Germinal center (tissue), 1 donor: ENCODE measurements around the gene BMPR1A.
"Not testable (repeated sequence)": the region's sequence is repeated elsewhere in the genome, so short reads cannot be mapped to it uniquely, and the experiment has no call there.

Experiments
- DNase-seq: peaks from one replicate; pipeline ENCODE4 v3.0.0; 2012; ENCODE audit warnings: mixed read lengths, low spot score

The BMPR1A gene

GRCh38 chr10:86730227-86730626 lies 26.2 kb upstream of the BMPR1A start:
- DNase-seq, result no peak

DNA sequence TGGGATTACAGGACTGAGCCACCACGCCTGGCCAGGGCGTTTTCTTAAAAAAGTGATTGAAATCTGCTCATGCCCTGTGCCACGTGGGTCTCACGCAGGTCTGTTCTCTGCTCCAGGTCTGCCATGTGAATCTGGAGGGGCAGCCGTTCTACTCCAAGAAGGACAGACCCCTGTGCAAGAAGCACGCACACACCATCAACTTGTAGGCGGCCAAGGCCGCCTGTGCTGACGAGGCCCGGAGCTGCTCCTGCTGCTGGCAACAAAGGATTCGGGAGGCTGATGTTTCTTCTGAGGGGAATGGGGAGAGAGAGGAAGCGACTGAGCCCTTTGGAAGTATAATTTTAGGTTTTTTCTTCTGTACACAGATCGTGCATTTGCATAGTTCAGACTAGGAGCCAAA lies 23.6 kb upstream of the BMPR1A start:
- DNase-seq, result no peak

DNA sequence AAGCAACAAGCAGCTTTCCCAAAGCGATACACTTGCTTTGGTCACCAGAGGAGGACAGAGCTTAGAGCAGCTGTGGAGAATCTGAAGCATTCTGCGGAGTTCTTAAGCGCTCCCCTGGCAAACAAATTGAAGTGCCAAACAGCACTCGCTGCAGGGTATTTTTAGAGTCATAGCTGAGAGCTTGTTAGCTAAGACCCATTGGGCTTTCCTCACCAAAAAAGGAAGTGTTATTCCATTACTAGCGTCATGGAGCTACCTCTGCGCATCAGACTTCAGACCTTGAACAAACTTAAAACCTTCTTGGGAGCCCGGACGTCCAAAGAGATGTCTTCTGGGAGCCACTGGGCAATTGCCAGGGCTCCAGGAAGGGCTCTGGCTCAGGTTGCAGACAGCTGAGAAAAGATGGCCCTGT lies 23.2 kb upstream of the BMPR1A start:
- DNase-seq, result no peak

DNA sequence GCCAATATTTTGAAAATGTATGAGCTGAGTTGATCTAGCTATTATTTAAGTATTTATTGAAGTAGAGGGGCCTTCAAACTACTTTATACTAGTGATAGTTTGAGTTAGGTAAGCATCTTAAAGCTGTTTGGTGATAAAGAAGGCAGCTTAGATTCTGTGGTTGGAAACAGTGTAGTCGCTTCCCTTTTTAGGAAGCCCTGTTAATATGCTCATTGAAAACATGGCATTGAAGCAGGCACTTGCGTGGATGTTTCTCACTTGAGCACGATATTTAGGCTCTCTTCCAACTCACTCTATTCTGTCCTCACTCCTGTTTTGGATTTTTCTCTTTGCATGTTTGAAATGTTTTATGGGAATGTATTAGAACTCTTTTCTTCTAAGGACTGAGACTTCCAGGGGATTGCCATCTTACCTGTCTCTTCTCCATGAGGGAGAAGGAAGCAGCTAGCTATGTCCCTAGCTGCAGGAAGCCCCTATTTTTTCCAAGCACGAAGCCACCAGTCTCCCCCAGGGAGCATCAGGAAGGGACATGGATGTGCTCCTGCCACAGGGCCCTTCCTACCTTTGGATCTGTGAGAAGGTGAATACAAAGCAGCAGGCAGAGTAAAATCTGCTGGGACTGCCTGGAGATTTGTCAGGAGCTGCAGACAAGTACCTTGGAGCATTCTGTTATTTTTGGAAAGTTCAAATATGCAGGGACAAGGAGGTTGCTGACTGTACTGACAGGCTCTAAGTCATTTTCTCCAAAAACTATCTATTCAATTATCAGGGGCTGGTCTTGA lies 22.0 kb upstream of the BMPR1A start:
- no peak for DNase-seq

- not testable (repeated sequence) for DNase-seq
Observed at GRCh38 chr10:86735278-86735677, 21.1 kb upstream of the BMPR1A start.

DNA sequence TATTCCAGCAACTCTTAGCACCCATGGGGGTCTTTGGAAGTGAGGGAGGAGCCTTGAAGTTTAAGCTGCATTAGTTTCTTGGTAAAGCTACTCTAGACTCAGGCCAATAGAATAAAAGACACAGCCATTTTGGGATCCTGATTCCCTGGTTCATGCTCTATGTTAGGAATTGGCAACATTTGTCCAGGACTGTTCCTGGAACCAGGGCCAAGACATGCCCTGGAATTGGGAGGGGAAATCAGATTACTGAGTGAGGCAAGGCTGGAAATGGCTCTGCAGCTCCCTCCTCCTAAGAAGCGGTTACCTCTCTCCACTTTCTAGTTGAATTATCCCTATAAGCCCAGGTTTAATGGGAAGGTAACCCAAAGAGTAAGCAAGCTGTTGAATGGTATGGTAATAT lies 14.2 kb upstream of the BMPR1A start:
- DNase-seq, result no peak

DNA sequence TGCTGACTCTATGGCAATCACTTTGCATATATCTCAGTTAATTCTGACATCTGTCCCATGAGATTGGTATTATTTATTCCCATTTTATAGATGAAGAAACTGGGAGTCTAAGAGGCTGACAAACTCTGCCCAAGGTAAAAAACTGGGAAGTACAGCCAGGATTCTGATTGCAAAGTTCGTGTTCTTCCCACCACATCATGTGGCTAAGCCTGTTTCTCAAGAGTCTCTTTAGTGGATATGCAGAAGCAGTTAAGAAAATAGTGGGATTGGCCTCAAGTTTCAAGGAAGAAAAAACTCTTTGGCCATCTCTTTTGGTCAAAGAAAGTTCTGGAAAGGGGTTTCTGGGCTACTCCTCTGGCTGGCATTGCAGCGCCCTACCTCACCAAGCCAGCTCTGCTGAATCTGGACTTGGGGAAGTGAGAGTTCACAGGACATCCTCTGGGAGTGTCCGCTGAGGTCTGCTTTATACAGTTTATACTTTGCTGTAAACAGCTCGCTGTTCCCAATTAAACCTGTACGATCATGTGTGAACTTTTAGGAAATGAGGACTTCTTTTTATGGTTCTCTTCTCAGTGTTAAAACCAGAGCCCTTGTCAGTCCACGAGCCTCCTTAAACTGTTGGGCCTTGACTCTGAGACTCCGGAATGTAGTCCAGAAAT lies 12.2 kb upstream of the BMPR1A start:
- DNase-seq, result no peak

DNA sequence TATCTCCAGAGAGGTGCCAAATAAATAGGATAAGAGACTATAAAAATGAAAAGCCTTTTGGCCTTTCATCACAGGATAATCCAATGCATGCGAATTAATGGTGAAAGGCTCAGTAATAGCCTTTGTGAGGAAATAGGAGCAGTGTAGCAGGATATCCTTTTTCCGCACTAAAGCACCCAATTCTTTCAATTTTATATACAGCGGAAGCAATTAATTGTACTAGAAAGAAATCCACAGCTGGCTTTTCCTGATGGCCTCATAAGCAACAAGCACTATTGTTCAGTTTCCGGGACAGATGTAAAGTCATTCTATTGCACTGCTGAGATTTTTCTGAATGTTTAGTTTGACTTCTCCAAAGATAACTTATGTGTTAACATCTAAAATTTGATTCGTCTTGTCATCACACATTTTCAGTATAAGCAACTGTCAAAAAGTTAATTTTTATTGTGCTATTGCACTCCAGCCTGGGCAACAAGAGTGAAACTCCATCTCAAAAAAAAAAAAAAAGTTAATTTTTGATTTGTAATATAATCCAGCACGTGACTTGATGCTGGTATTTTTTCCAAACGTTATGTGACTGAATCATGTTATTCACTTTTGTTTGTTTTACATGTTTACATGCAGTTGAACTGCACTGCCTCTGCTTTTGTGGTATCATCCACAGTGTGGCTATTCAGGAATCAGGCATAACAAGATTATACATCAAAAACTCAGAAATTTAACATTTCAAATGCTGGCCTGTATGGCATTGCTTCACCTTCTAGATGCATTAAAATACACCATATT lies 8.4 kb upstream of the BMPR1A start:
- DNase-seq, result no peak

- no peak for DNase-seq
Observed at GRCh38 chr10:86749854-86750253, 6.6 kb upstream of the BMPR1A start.

DNA sequence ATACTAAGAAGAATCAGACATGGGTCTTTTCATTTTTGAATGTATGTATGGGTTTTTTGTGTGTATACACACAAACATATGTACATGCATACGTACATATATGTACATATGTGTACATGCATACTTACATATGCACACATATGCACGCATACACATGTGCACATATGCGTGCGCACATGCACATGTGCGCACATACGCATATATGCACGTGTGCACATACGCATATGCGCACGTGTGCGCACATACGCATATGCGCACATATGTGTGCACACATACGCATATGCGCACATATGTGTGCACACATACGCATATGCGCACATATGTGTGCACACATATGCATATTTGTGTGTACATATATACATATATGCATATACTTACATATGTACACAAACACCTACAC lies 4.9 kb upstream of the BMPR1A start:
- DNase-seq, result no peak

DNA sequence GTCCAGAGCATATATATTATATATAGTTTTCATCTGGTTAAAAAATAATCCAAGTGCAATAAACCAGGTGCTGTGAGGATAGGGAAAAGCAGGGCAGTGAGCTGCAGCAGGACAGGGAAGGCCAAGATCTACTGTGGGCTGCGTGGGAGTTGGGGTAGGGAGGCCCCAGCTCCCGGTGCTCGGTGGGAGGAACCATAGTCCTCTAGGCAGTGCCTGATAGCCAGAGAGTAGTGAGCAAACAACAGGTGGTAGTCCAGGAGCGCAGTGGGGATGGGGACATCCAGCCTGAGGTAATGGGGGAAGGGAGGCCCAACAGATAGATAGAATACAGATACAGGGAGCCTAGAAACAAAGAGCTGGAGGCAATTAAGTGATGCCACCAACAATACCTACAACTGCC lies 4.1 kb upstream of the BMPR1A start:
- no peak for DNase-seq

DNA sequence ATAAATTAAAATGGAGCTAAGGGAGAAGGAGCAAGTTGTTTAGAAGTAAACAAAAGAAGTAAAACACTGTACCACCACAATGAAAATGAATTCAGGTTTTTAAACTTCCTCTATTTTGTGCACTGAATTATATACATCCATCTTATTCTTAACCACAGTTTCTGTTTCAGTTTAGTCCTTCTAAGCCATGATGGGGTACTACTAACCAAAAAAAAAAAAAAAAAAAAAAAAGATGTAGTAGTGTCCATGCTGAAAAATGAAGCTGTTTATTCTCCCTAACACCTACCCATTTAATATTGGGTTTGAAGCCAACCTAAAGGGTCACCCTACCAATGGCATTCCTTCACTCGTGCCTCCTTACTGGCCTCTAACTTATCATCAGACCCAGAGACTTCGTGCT lies 3.4 kb upstream of the BMPR1A start:
- peak; percentile 44 for DNase-seq

DNA sequence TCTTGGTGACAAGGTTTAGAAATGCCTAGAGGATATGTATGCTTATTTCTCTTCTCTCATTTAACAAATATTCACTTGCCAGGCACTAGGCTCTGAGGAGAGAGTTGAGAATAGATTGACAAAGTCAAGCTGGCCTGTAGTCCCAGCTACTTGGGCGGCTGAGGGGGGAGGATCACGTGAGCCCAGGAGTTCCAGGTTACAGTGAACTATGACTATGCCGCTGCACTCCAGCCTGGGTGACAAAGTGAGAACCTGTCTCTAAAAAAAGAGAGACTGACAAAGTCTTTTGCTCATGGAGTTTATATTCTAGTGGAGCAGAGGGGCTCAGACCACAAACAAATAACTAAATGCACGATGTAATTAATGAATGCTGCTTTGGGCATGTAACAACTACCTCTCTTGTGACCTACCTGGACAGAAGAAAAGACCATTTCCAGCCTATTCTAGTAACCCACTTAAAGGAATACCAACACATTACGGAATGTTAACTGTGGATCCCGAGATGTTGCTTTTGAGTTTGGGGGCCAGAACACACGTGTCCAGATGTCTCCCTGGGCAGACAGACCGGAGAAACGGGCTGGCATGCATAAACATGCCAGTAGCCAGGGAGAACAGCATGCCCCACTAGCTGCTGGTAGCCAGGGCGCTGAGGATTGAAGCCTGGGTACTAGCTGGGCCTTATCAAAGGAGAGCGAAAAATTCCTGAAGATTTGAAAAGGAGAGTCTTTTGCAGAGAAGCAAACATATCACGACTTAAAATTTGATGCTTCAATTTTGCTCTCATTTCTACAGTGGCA lies 2.6 kb upstream of the BMPR1A start:
- DNase-seq, result no peak

GRCh38 chr10:86755454-86755739 lies 1.0 kb upstream of the BMPR1A start:
- DNase-seq, result no peak

DNA sequence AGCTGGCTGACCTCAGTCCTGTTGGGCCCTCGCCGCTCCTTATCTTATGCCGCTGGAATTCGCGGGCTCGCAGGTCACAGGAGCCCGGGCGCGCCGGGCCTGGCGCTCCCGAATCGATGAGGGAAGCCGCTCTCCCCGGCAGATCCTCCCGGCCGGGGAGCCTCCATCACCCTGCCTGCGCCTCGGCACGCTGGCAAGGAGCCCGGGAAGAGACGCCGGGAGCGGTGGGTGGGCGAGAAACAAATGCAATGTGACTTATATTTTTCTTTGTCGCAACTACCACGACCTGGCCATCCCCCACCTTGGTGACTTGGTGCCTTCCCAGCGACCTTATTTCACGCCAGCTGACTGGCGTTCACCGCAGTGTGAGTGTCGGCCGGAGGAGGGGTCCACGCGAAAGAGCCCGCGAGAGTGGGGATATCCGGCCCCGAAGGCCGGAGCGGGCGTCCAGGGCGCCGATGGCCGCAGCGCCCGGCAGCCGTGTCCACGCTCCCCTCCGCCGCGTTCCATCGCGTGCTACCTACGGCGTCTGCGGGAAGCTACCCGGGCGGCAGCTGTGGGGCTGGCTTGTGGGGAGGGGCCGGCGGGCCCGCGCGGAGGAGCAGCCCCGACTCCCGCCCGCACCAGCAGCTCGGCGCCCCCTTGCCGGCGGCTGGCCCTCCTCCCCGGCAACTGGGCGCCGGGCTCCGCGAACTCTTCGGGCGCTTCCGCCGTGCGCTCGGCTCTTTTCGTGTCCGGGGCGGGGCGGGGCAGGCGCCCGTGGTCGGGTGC lies 494 bp upstream of the BMPR1A start:
- peak; percentile 93 for DNase-seq

DNA sequence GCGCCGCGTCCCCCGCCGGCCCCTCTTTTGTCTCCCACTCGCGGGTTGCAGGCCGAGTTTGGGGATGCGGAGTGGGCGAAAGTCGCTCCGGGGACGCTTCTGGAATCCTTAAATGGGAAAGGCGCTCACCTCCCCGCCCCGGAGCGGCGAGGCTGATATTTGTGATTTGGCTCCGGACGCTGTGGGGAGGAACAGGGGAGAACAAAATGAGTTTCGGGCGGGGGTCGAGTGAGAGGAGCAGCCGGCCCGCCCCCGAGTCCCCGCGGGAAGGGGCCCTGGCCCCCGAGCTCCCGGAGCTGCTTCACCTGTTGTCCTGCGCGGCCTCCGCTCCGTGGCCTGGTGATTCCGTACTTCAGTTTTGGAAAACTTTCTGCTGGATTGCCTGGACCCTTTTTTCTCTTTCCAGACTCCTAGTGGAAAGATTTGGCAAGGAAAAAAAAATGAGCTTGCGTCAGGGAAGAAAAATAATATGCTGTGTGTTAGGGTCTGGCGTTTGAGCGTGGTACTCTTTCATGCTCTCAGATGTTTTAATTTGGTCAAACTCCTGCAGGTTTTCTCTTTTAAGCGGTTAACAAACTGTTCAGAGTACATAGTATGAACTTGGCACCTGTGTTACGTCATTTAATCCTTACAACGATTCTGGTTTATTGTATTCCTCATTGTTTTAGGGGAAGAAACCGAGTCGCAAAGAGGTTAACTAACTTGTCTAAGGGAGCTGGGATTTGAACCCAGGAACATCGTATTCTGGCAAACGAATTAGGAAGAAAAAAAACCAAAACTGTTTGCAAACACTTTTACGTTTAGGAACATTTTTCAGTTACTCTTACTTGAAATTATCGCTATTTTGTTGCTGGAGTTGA lies 924 bp downstream of the BMPR1A start:
- peak; percentile 21 for DNase-seq

DNA sequence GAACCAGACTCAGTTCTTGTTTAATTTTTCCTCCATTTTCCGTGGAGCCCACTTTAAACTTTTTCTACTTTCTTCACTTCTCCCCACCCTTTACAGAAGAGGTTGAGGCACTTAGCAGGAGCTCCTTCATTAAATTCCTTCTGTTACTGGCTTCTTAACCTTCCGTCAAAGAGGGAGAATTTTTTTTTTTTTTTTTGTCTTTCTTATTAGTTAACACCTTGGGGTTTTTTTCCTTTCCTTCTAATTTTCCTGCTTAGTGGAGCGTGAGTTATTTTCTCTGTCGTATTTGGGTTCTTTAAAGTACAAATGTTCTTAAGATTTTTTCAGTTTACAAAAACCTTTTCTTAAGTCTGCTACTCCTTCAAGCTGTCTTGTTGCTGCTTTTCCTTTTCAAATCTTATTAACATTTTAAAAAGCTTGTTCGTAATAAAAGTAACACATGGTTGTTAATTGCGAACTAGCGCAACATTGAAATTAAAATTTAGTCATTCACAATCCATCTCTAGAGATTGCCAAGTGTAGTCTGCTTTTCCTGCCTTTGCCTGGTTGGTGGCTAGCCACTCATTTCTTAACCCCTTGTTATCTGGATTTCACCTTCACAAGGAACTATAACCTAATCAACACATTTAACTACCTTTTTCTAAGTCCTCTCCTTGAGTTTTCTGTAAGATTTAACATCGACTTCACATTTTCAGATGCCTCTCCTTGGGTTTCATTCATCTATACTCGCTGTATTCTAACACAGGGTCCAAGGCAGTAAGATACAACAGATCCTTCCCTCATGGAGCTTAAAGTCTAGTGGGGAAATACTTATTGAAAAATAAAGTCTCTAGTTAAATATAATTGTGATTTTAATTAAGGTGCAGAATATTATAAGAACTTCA lies 2.0 kb downstream of the BMPR1A start:
- no peak for DNase-seq

DNA sequence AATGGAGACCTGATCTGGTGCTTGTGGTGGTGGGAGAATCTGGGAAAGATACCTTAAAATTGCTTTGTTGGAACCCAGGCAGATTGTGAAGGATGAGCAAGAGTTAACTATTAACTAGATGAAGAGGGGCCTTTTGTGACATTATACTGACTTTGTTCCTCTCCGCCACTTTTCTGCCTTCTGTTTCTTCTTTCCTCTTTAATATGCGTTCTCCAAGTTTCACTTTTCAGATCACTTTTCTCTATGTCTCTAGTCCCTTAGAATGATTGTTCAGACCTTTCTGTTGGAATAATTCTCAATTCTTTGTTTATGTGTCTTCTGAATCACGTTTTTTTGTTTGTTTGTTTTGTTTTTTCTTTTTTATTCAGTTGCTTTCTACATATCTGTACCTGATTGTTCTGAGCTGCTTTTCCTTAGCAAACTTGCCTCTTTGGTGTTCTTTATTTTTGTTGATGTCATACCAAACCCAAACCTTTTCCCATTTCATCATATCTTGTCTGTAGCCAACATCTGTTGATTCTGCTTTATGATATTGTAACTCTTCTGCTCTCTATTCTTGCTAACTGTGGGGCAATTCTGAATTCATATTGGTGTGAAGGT lies 2.8 kb downstream of the BMPR1A start:
- no peak for DNase-seq

DNA sequence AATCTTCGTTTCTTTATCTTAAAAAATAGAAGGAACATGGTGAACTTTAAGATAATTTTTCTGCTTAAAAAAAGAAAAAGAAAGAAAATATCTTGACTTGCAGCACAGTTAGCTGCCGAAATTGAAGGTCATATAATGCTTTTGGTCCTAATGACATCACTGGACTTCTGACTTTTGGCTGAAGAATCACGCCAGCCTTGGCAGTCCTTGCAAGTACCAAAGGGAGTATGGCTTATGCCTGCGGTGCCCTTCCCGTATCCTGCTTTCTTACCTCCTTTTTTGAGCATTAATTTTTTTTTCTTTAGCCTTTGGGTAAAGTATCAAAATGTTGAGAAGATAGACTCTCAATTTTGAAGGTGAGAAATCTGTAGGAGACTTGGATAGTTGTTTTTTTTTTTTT lies 7.0 kb downstream of the BMPR1A start:
- DNase-seq, result no peak
